HT1080 (cell line): ENCODE measurements around the gene SLC25A22. TPM values are rescaled to one million over a fixed set of nuclear protein-coding genes. Genes with fewer than 3 reads are reported as not detected.

Source experiments
- DNase-seq: peaks from one replicate; pipeline ENCODE4 v3.0.0-alpha.2; 2015; ENCODE audit warnings: low read depth
- total RNA-seq: library from RNA; depleted of rRNA; stranded (reverse); fragments of >200 nt; shearing (Covaris generic); gene quantifications from 2 replicates; pipeline ENCODE4 v1.2.3, GENCODE V29; 2014

The SLC25A22 gene
- total RNA-seq, 1 experiment from 2014 or later = 47.5 TPM

DNA sequence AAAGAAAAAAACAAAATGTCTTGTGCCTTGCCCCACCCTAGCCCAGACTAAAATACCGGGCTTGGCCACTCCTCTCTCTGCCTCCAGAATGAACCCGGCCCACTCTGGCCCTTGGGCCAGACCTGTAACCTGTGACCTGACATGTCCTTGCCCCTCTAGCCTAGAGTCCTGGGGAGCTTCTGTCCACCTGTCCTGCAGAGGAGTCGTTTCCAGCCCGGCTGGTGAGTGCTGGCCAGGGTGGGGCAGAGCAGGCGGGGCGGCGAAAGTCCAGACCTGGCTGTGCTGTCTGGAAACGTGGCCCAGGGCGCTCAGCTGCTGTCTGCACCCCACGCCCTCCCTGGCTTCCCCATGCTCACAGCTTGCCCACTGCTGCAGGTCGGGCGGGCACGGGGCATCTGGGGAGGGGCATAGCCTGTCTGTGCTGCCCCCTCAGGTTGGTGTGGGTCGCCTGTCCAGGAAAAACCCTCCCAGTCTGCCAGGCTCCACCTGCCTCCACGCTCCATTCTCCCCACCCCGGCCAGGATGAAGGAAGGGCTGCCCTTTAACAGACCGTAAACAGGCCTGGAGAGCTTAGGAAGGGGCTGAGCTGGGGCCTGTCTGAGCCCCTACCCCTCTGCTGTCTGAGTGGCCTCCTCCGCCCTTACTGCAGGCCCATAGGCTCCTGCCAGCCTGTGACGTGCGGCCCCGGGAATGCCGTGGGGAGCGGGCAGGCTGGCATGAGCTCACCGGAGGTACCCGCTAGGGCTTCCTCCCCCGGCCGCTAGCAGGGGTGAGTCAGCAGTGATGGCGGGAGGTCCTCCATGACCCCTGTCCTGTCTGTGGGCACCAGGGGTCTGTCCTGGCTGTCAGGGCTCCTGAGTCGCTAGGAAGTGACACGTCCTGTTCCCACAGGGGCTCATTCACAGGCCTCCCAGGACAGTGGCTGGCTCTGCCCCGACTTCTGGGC lies 36.6 kb upstream of the SLC25A22 start:
- peak; percentile 98 for DNase-seq

DNA sequence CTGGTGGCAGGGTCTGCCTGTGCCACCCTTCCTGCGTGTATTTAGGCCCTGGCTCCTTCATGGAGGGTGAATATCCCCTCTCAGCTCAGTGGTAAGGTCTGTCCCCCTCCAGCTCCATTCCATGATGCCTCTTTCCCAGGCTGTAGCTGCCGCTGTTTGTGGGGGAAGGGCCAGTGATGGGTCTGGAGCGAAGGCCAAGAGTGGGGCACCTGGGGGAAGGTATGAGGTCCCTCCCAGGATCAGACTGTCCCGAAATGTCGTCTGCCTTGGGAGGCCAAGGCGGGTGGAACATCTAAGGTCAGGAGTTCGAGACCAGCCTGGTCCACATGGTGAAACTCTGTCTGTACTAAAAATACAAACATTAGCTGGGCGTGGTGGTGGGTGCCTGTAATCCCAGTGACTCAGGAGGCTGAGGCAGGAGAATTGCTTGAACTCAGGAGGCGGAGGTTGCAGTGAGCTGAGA lies 35.8 kb upstream of the SLC25A22 start:
- peak; percentile 59 for DNase-seq

DNA sequence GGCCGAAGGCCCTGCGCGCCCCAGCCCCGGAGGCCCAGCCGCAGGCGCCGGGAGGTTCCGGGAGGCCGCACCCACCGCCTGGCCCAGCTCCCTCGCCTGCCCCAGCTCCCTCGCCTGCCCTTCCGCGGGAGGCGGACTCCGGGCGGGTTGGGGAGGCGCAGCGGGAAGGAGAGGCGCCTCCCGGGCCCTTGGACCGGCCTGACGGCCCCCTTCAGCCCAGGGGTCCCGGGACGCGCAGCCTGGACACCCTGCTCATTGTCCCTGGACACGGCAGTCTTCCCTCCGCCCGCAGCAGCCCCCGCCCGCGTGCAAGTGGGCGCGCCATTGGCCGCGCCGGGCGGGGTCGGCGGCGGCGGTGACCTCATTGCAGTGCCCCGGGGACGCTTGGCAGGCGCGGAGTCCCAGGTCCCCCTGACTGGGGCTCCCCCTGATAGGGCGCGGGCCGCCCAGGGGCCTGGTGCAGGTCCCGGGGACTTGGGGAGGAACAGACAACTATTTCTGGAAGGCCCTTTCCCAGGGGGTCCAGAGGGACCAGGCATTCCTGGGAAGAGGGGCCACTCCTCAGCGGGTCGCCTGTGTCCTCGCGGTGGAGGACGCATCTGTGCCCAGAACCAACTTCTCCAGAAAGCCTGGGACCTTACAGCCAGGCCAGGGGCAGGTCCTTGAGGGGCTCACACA lies 35.2 kb upstream of the SLC25A22 start:
- DNase-seq = no peak

GRCh38 chr11:832529-833113 lies 34.5 kb upstream of the SLC25A22 start, which contains the start of gene CD151:
TSS of gene CD151 (plus strand) at chr11:832952. CDS start at chr11:836070, 3,118 bp downstream.
- peak; percentile 66 for DNase-seq

DNA sequence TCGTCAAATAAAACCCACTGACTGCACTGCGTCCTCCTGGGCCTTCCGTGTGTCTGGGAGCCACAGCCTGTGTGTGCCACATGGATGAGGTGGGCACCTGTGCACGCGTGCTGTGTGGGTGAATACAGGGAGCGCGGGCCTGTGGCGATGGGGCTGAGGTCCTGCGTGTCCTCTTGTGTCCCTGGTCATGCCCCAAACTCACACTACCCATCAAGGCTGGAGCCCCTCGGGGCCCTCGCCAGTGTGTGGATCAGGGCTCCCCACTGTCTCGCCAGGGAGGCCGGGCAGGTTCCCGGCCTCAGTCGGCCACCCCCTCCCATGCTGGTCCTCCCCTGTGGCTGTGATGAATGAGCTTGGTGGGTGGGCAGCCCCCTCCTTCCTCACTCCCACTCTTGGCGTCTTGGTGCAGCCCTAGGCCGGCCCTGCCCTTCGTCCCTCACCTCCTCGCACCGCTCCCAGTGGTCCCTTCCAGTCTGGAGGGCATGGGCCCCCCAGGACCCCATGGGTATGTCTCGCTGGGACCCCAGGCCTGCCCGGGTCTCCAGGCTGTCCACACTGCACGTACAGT lies 34.0 kb upstream of the SLC25A22 start:
- DNase-seq = no peak

GRCh38 chr11:831118-831864 lies 33.2 kb upstream of the SLC25A22 start:
- DNase-seq = peak; percentile 89

DNA sequence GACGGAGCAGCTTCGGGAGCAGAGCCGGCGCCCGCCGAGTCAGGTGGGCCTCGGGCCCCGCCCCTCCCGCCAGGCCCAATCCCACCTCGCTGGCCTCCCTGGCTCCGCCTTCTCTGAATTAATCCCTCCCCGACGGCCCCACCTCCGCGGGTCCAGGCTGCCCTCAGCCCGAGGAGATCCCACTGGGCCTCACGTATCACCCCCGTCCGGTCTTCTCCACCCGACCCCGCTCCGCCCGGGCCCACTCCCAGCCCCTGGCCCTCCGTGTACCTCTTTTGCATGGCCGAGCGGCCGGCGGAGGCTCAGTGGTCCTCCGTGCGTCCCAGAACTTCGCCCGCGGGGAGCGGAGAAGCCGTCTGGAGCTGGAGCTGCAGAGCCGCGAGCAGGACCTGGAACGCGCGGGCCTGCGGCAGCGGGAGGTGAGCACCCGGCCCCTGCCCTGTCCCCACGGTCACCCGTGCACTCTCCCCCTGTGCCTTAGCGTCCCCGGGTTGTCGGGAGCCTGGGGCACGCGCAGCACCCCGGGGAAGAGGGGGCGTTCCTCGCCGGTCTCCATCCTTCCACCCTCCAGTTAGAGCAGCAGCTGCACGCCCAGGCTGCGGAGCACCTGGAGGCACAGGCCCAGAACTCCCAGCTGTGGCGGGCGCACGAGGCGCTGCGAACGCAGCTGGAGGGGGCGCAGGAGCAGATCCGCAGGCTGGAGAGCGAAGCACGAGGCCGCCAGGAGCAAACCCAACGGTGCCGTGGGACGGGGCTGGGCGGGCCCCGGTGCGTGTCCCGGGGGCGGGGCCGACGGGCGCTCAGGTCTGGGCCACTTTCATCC lies 32.4 kb upstream of the SLC25A22 start:
- no peak for DNase-seq

DNA sequence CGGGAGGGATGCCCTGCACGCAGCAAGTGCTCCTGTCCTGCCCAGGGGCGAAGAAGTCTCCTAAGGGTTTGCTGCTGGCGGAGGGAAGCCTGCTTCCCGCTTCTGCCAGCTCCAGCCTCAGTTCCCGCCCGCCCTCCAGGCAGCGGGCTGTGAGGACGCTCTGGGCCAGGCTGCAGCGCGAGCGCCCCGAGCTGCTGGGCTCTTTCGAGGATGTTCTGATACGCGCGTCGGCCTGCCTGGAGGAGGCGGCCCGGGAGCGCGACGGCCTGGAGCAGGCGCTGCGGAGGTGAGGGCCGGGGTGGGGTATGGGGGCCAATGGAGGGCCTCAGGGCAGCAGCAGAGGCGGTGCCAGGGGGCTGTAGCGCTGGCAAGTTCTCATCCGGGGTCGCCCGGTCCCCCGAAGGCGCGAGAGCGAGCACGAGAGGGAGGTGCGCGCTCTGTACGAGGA lies 31.8 kb upstream of the SLC25A22 start:
- no peak for DNase-seq

DNA sequence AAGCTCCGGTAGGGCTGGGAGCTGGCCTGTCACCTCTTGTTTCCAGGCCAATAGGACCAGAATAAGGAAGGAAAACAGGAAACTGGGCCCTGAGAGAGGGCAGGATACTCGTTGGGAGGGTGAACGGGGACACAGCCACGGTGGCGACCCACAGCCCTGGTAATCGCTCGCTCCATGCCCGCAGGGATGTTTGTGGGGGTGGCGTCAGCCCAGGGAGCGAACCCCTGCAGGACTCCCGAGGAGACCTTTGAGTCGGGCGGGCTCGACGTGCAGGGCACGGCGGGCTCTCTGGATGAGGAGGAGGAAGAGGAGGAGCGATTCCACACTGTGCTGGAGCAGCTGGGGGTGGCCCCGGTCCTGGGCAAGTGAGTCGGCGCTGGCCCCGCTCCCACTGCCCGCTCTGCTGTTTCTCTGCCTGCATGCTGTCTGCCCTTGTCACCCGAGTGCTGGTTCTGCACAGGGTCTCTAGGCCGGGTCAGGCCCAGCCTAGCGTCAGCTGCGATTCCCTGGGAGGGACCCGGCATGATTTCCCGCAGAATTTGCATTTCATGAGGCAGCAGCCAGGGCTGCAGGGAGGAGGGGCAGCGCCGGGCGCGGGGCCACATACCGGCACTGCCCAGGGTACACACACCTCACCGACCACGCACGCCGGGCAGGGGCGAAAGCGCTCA lies 31.2 kb upstream of the SLC25A22 start:
- no peak for DNase-seq

DNA sequence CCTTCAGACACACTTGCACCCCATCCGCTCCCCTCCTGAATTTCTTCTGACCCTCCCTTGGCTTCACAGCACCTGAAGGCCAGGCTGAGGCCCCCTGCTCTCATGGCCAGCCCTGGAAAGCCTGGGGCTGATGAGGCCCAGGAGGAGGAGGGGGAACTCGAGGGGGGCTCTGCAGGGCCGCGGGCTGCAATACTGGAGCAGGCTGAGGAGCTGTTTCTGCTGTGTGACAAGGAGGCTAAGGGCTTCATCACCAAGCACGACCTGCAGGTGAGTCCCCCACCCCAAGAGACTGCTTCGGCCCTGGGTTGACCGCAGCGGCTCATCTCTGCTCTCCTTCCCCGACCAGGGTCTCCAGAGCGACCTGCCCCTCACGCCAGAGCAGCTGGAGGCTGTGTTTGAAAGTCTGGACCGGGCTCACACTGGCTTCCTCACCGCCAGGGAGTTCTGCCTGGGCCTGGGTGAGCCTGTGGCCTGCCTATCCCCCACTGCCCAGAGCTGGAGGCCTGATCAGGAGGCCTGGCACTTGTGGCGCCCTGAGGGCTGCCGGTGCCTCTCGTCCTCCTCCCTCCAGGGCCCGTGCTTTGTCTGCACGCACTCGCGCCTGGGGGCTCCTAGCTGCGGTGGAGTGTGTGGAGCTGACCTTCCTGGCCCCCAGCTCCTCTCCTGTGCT lies 30.6 kb upstream of the SLC25A22 start:
- no peak for DNase-seq

DNA sequence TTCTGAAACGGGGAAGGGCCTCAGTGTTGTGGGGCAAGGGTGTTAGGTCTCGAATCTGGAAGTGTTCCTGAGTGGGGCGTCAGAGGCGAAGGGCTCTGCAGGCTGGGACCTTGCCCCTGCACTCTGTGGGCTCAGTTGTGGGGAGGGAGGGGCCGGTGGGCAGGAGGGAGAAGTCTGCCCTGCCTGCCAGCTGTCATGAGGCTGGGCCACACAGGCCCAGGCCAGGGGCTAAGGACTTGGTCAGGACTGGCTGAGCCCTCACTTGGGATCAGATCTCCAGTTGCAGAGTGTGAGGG lies 29.8 kb upstream of the SLC25A22 start, which contains the start of gene CRACR2B:
TSS of gene CRACR2B (plus strand) at position 23 of the 296 bp plus-strand sequence. CDS start 689 bp downstream, outside the sequence.
- no peak for DNase-seq

- DNase-seq = no peak
Measured at GRCh38 chr11:827146-827896, 29.2 kb upstream of the SLC25A22 start.

DNA sequence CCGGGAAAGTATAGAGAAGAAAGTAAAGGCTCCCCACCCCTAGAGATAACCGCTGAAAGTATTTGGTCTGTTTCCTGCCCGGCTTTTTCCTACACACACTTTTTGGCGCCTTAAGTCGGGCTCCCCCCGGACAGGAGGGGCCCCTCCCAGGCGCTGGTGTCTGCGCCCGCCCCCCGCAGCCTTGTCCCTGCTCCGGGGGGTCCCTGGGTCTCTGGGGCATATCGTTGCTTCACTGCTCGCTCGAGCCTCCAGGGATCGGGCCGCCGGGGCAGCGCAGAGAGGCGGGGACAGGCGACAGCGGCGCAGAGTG lies 28.7 kb upstream of the SLC25A22 start:
- DNase-seq = no peak

GRCh38 chr11:826227-826621 lies 28.1 kb upstream of the SLC25A22 start:
- no peak for DNase-seq

DNA sequence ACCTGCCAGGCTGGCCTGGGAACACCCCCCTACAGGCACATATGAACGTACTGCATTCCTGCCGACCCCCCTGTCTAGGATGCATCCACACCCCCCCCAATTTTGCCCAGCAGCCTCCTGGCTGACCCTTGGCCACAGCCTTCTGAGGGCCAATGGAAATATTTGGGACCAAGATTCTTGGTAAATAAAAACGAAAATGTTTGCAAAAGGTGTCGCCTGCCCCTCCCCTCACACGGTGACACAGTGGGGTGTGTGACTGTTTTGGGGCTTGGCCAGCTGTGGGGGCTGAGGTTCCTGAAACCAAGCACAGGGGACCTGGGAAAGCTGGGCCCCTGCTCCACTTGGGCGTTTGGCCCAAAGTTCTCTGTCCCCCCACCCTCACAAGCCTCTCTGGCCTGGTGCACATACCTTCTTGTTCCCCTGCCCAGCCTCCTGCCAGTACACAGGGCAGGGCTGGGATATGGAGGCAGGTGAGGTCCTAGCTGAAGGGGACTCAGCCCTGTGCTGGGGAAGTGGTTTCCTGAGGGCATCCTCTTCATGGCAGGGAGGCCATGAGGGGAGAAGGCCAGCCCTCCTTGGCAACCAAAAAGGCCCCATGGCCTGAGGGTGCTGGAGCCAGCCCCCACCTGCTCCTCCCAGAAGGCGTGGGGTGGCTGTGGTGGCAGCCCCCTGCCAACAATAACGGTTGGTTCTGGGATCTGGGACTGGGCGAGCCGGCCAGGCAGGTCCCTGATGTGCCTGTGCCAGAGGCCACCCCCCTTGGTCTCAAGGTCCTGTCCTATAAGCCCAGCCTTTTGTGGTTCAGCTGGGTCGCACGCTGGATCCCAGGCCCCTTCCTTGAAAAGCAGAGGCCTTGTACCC lies 27.5 kb upstream of the SLC25A22 start:
- DNase-seq = no peak

DNA sequence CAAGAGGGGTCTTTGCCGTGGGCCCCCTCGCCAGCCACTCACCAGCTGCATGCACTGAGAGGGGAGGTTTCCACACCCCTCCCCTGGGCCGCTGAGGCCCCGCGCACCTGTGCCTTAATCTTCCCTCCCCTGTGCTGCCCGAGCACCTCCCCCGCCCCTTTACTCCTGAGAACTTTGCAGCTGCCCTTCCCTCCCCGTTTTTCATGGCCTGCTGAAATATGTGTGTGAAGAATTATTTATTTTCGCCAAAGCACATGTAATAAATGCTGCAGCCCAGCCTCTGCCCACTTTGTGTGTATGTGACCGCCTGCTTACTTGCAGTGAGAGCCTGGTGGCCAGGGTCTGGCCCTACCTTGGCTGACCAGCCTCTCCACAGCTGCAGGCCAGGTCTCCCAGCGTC lies 26.9 kb upstream of the SLC25A22 start:
- no peak for DNase-seq

DNA sequence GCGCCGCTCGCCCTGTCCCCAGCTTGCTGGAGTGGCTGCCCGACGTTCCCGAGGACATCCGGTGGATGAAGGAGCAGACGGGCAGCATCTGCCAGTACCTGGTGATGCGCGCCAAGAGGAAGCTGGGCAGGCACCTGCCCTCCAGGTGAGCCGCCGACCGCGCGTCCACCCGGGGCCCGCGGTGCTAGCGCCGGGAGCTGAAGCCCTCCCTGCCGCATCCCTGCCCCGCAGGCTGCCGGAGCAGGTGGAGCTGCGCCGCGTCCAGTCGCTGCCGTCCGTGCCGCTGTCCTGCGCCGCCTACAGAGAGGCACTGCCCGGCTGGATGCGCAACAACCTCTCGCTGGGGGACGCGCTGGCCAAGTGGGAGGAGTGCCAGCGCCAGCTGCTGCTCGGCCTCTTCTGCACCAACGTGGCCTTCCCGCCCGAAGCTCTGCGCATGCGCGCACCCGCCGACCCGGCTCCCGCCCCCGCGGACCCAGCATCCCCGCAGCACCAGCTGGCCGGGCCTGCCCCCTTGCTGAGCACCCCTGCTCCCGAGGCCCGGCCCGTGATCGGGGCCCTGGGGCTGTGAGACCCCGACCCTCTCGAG lies 26.3 kb upstream of the SLC25A22 start:
- no peak for DNase-seq
